Activated CD4-positive, alpha-beta memory T cell treated with anti-CD3 and anti-CD28 coated beads for 36 hours (primary cell): ENCODE results near the gene ZSCAN5C. TPM values are rescaled to one million over a fixed set of nuclear protein-coding genes. Genes with fewer than 3 reads are reported as not detected.
"Not testable (repeated sequence)": the region's sequence is repeated elsewhere in the genome, so short reads cannot be mapped to it uniquely, and the experiment has no call there.

Source experiments
- CTCF ChIA-PET: fragments of 350-600 bp; sonication (Branson Sonifier 250); formaldehyde crosslinking; loops from one replicate; lab custom pipeline; 2021; ENCODE audit warnings: antibody characterized with exemption, inconsistent platforms; lab: Charles Lee
- POLR2A ChIA-PET: fragments of 350-600 bp; sonication (Branson Sonifier 250); formaldehyde crosslinking; loops from one replicate; lab custom pipeline; 2021; ENCODE audit warnings: antibody characterized with exemption; lab: Charles Lee
- DNase-seq: peaks from one replicate; pipeline ENCODE4 v3.0.0-alpha.2; 2020
- H3K27ac Mint-ChIP-seq: one replicate; pipeline ENCODE4 v1.8.0; 2021; ENCODE audit warnings: mixed read lengths
- H3K27me3 Mint-ChIP-seq: one replicate; pipeline ENCODE4 v1.8.0; 2021; ENCODE audit warnings: mixed read lengths
- H3K36me3 Mint-ChIP-seq: one replicate; pipeline ENCODE4 v1.8.0; 2021; ENCODE audit warnings: mixed read lengths
- H3K4me1 Mint-ChIP-seq: one replicate; pipeline ENCODE4 v1.8.0; 2021; ENCODE audit warnings: low read depth, mixed read lengths
- H3K4me3 Mint-ChIP-seq: one replicate; pipeline ENCODE4 v1.8.0; 2021; ENCODE audit warnings: mild to moderate bottlenecking, mixed read lengths
- H3K9me3 Mint-ChIP-seq: one replicate; pipeline ENCODE4 v1.8.0; 2021; ENCODE audit warnings: mixed read lengths
- intact Hi-C: fragments of 100-400 bp; cut with micrococcal nuclease; formaldehyde crosslinking; loops from one replicate; pipeline ENCODE4 v1.15.1; 2023
- total RNA-seq, 2 experiments: library from RNA; stranded (reverse); gene quantifications; one replicate each; pipeline ENCODE4 v1.2.3, GENCODE V29; 2021

The ZSCAN5C gene
- total RNA-seq, 2 experiments from 2014 or later: not detected

DNA sequence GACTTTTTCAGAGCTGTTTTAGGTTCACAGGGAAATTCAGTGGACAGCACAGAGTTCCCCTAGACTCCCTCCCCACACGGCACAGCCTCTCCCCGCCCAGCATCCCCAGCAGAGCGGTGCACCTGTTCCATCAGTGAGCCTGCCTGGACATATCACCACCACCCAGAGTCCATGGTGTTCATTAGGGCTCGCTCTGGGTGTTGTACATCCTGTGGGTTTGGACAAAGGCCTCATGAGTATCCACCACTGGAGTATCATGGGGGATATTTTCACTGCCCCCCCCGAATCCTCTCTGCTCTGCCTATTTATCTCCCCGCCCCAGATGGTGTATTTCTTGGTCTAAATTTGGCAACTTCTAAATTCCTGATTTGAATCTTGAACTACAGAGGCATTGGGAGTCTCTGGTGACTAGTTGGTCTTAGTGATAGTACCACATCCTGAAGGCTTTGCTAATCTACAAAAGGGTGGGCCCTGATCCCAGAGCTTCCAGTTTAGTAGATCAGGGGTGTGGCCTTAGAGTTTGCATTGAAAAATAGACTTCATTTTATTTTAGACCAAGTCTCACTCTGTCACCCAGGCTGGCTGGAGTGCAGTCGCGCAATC lies 46.8 kb downstream of the ZSCAN5C start:
- POLR2A ChIA-PET, H3K27ac Mint-ChIP-seq, DNase-seq, H3K9me3 Mint-ChIP-seq, H3K4me1 Mint-ChIP-seq, H3K27me3 Mint-ChIP-seq, H3K36me3 Mint-ChIP-seq, intact Hi-C loops, H3K4me3 Mint-ChIP-seq: not testable (repeated sequence)
- CTCF ChIA-PET: interaction anchor here (1.0 kb wide), 1 partner anchor 85 kb away, joined by 4 read pairs; no protein-coding TSS in a partner anchor

DNA sequence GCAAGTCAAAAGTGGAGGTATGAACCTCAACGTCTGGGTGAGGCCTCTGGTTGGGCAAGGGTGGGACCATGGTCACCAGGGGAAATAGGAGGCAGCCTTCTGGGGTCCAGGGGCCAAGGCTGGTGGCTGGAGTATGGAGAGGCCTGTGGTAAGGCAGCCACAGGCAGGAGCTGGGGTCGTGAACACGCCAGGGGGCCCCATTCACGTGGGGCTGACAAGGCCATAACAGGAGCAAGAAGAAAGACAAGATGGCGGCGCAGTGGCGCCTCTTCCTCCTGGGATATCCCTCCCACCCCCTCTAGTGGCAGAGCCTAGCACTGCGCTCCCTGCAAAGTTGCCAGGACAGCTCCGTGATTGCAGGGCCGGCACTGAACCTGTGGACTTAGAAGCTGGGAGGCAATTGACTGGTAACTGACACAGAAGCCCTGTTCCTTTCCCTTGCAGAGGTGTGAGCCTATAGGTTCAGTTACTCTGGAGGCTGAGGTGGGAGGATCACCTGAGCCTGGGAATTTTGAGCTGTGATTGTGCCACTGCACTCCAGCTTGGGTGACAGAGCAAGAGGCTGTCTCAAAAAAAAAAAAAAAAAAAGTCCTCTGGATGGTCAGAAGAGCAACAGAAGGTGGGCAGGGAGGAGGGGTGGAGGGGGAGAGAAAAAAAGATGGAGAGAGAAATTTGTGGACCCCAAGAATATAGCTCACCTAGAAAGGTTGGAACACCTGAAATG lies 50.8 kb downstream of the ZSCAN5C start:
- no peak overlapping the region for H3K4me3 Mint-ChIP-seq
- ChIA-PET POLR2A (interaction anchor here (0.5 kb wide), 1 partner anchor 80 kb away, joined by 3 read pairs; no protein-coding TSS in a partner anchor), CTCF (interaction anchor here (0.6 to 6.2 kb wide), 31 partner anchors 8 to 1881 kb away, joined by 3 to 118 read pairs (median 6); partner anchors contain the start of gene ZSCAN5A)
- intact Hi-C loops: loop anchor here (1.0 to 5.0 kb wide), 3 partner anchors 80 to 171 kb away; no protein-coding TSS in a partner anchor
- H3K27ac Mint-ChIP-seq: no peak overlapping the region
- no peaks in the 10 kb centered on the region for H3K9me3 Mint-ChIP-seq
- H3K27me3 Mint-ChIP-seq: no peaks in the 10 kb centered on the region
- DNase-seq: peak; percentile 83
- H3K4me1 Mint-ChIP-seq: peaks cover 5% of the 10 kb centered on the region
- H3K36me3 Mint-ChIP-seq: no peaks in the 10 kb centered on the region

DNA sequence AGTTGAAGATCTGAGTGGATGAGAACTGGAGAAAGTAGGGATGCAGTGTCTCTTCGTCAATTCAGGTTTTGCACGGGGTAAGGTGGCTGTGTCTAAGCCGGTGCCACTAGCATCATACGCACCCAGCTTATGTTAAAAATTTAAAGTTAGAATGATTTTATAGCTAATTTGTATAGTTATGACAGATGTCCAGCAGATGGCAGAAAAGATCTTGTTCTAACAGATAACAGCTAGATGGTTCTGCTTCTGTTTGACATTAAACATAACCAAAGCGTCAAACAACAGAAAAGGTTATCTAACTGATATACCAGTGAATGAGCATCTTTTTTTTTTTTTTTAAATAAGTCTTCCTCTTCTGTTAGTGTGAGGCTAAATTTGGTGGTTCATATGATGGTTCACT lies 51.7 kb downstream of the ZSCAN5C start:
- H3K4me3 Mint-ChIP-seq: no peak overlapping the region
- no peaks in the 10 kb centered on the region for H3K36me3 Mint-ChIP-seq
- H3K27me3 Mint-ChIP-seq: no peaks in the 10 kb centered on the region
- ChIA-PET CTCF (interaction anchor here (0.6 to 6.2 kb wide), 27 partner anchors 13 to 1266 kb away, joined by 3 to 118 read pairs (median 7); partner anchors contain the start of gene ZSCAN5A), POLR2A (interaction anchor here (0.6 kb wide), 1 partner anchor 98 kb away, joined by 3 read pairs; no protein-coding TSS in a partner anchor)
- H3K9me3 Mint-ChIP-seq: no peaks in the 10 kb centered on the region
- no peak overlapping the region for H3K27ac Mint-ChIP-seq
- no peak for DNase-seq
- intact Hi-C loops: loop anchor here (1.0 to 5.0 kb wide), 3 partner anchors 80 to 171 kb away; no protein-coding TSS in a partner anchor
- peaks cover 5% of the 10 kb centered on the region for H3K4me1 Mint-ChIP-seq

DNA sequence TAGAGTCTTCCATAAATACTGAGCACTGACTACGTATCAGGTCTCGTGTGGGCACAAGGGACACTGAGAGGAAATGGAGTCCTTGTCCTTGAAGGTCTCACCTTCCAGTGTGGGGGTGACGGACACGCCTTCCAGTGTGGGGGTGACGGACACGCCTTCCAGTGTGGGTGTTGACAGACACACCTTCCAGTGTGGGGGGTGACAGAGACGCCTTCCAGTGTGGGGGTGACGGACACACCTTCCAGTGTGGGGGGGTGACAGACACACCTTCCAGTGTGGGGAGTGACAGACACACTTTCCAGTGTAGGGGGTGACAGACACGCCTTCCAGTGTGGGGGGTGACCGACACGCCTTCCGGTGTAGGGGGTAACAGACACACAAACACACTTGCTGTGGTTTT lies 56.2 kb downstream of the ZSCAN5C start:
- no peak for DNase-seq
- Mint-ChIP-seq H3K4me3 (no peak overlapping the region), H3K9me3 (no peaks in the 10 kb centered on the region), H3K36me3 (no peaks in the 10 kb centered on the region), H3K4me1 (no peaks in the 10 kb centered on the region), H3K27me3 (no peaks in the 10 kb centered on the region), H3K27ac (no peak overlapping the region)
- intact Hi-C loops: no loop called here
- CTCF ChIA-PET: interaction anchor here (1.4 kb wide), 1 partner anchor 192 kb away, joined by 3 read pairs; no protein-coding TSS in a partner anchor
- POLR2A ChIA-PET: no interaction called here

Other genes starting within 250 kb of the ZSCAN5C start
- gene NLRP5, start 215.5 kb upstream of the ZSCAN5C start, total RNA-seq: not detected
- gene ZNF787, start 81.0 kb upstream of the ZSCAN5C start, total RNA-seq: 10 to 100 TPM; 25.3 to 25.5 TPM
- 10 to 100 TPM; 23.1 to 26.1 TPM for gene ZNF444, start 61.0 kb upstream of the ZSCAN5C start, total RNA-seq
- gene GALP, start 26.3 kb upstream of the ZSCAN5C start, total RNA-seq: not detected
- not detected for gene ZSCAN5B, start 4.5 kb upstream of the ZSCAN5C start, total RNA-seq
- gene EDDM13, start 70.5 kb downstream of the ZSCAN5C start, total RNA-seq: not detected
- gene ZSCAN5A, start 112.6 kb downstream of the ZSCAN5C start, total RNA-seq: 1 to 10 TPM; 4.5 to 5.2 TPM
- gene ZNF582, start 191.3 kb downstream of the ZSCAN5C start, total RNA-seq: under 1 TPM; 0.58 to 0.71 TPM
- 1 to 10 TPM; 1.6 to 1.8 TPM for gene ZNF583, start 202.1 kb downstream of the ZSCAN5C start, total RNA-seq